Body of pancreas (tissue), 4 donors: ENCODE results near the gene PTPA. TPM values are rescaled to one million over a fixed set of nuclear protein-coding genes. Genes with fewer than 3 reads are reported as not detected.

ENCODE experiments used
- ATAC-seq: fragments of 150-250 bp; one replicate; pipeline ENCODE4 v1.9.1; 2016
- DNase-seq, 4 donors: peaks; one replicate each; pipeline ENCODE4 v3.0.0-alpha.2; 2019
- H3K27ac ChIP-seq, 4 donors: fragments of 200-600 bp; sonication (generic); 1 replicate in 3 of 4; 2 replicates in 1 of 4; pipeline versions ENCODE4 v1.5.1 to v1.6.1; 2016 to 2019; ENCODE audit warnings: mild to moderate bottlenecking in 1 of 4, mixed read lengths in 1 of 4, moderate library complexity in 1 of 4
- H3K27me3 ChIP-seq, 2 donors: fragments of 200-600 bp; sonication (generic); one replicate each; pipeline ENCODE4 v1.6.0; 2016; ENCODE audit warnings: mild to moderate bottlenecking in 1 of 2
- H3K36me3 ChIP-seq, 2 donors: fragments of 200-600 bp; sonication (generic); replicated peaks in 1 of 2; 2 replicates each; pipeline ENCODE4 v1.5.1; 2016; ENCODE audit warnings: low read depth in 2 of 2; ENCODE audit not compliant: insufficient read depth in 1 of 2
- H3K4me1 ChIP-seq: fragments of 200-600 bp; sonication (generic); one replicate; pipeline ENCODE4 v1.6.0; 2016
- H3K4me3 ChIP-seq, 2 donors: fragments of 200-600 bp; sonication (generic); 1 replicate in 1 of 2; 2 replicates in 1 of 2; pipeline ENCODE4 v1.5.1; 2016 to 2019
- H3K9me3 ChIP-seq, 3 donors: fragments of 200-600 bp; sonication (generic); 1 replicate in 2 of 3; 2 replicates in 1 of 3; pipeline ENCODE4 v1.5.1; 2016
- POLR2A ChIP-seq, 3 donors: fragments of 450-650 bp; IDR thresholded peaks; one replicate each; pipeline ENCODE4 v1.6.1; 2016; ENCODE audit warnings: antibody characterized with exemption in 3 of 3, mild to moderate bottlenecking in 2 of 3
- WGBS, 2 donors: methylation state at CpG; one replicate each; pipeline ENCODE4 v1.1.5; 2017; 5-methylcytosine and 5-hydroxymethylcytosine counted together
- intact Hi-C: fragments of 100-400 bp; cut with DNase I; formaldehyde crosslinking; loops from one replicate; pipeline ENCODE4 v1.15.1; 2023
- total RNA-seq, 2 donors: library from RNA; depleted of rRNA; stranded (reverse); fragments of >200 nt; gene quantifications; one replicate each; pipeline ENCODE4 v1.1.0, GENCODE V29; 2016
- TF ChIP-seq, protein P1 (sequence below), 7 experiments: fragments of 450-650 bp in 4 of 7; fragments of 200-600 bp in 3 of 7; sonication (generic) in 3 of 7; IDR thresholded peaks; one replicate each; pipeline ENCODE4 v1.5.1; 2016 to 2019; ENCODE audit warnings: antibody characterized with exemption in 7 of 7

Gene PTPA
- total RNA-seq, 2 donors from 2014 or later = 32.7 to 52.1 TPM

DNA sequence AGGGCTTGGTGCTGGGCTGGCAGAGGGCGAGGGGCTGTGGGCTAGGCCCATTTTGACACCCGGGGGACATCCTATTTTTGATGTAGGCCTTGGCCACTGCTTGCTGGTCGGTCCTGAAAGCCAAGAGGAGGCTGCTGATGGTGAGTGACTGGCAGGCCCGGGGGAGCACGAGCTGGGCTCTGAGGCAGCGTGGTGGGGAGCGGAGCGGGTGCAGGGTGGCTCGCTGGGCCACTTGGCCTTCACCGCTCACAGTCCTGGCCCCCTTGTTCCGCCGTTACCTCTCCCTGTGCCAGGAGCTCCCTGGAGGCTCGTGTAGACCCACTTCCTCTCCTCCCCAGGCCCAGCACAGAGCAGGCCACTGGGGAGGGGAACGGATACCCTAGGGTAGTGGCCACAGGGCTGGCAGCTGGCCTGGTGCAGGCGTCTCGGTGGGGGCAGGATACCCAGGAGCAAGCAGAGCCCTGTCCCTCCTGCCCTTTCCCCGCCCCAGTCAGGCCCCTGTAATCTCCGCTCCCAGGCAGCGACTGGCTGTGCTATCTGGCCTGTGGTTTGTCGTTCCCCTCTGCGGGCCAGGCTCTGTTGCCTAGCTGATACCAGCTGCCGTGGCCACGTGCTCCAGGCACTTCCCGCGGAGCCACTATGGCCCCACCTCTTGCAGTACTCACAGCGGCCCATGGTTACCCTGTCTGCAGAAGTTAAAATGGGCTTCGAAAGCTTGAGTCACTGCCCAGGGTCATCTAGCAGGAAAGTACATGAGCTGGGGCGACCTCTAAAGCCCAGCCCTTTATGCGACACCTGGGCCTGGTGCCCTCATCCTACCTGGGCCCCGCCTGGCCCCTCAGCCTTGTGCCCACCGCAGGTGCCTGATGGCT, 42.0 kb upstream of the PTPA start:
- H3K27me3 ChIP-seq = no peaks in the 10 kb centered on the region
- no peak overlapping the region for H3K4me3 ChIP-seq
- 55 to 85% methylated on average over 16 to 31 of the region's 31 CpGs for WGBS, 2 donors
- H3K4me1 ChIP-seq = no peaks in the 10 kb centered on the region
- no peaks in the 10 kb centered on the region for H3K9me3 ChIP-seq
- DNase-seq (peak; percentile 34 to 82 (median 79)), ATAC-seq (peak; percentile 45)
- peak overlapping the region; percentile 9 to 56 (median 20) for H3K27ac ChIP-seq
- H3K36me3 ChIP-seq = peaks cover 0 to 3% of the 10 kb centered on the region in 2 donors
- TF ChIP-seq POLR2A (IDR thresholded peaks at IDR 0.05) = peak in 1 of 3 donors; percentile 19
- TF ChIP-seq, protein P1, sequence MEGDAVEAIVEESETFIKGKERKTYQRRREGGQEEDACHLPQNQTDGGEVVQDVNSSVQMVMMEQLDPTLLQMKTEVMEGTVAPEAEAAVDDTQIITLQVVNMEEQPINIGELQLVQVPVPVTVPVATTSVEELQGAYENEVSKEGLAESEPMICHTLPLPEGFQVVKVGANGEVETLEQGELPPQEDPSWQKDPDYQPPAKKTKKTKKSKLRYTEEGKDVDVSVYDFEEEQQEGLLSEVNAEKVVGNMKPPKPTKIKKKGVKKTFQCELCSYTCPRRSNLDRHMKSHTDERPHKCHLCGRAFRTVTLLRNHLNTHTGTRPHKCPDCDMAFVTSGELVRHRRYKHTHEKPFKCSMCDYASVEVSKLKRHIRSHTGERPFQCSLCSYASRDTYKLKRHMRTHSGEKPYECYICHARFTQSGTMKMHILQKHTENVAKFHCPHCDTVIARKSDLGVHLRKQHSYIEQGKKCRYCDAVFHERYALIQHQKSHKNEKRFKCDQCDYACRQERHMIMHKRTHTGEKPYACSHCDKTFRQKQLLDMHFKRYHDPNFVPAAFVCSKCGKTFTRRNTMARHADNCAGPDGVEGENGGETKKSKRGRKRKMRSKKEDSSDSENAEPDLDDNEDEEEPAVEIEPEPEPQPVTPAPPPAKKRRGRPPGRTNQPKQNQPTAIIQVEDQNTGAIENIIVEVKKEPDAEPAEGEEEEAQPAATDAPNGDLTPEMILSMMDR (IDR thresholded peaks at IDR 0.05) = peak in 3 of 7 experiments; percentile 21 to 30 (median 26)
- intact Hi-C loops = no loop called here

DNA sequence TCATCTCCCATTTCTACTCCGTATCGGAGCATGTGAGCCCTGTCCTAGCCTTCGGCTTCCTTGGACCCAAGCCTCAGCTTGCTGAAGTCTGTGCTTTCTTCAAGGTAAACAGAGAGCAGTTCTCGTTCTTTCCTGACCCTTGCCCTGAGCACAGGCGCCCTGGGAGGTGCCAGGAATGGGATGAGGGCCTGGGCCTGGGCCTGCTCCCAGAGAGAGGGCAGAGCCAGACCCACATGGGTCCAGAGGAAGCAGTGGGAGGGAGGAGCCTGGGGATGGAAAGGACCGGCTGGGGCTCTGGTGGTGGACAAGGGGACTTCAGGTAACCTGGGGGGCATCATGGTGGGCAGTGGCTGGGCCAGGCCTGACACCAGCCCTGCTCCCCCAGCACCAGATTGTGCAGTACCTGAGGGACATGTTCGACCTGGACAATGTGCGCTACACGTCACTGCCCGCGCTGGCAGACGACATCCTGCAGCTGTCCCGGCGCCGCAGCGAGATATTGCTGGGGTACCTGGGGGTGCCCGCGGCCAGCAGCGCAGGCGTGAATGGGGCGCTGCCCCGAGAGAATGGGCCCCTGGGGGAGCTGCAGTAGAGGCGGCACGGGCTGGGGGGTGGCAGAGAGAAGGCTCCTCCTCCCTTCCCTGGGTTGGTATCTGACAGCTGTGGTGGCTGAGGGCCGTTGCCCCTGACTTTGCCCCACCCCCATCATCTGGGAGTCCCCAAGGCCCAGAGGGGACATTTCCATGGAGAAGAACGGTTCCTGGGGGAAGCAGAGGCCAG, 41.2 kb upstream of the PTPA start:
- no peaks in the 10 kb centered on the region for H3K9me3 ChIP-seq
- ATAC-seq (no peak), DNase-seq (no peak)
- no peaks in the 10 kb centered on the region for H3K4me1 ChIP-seq
- no peak overlapping the region for H3K4me3 ChIP-seq
- WGBS, 2 donors = 79 to 81% methylated on average over 6 to 26 of the region's 26 CpGs
- TF ChIP-seq, protein P1 (IDR thresholded peaks at IDR 0.05) = no peak
- TF ChIP-seq POLR2A (IDR thresholded peaks at IDR 0.05) = no peak
- intact Hi-C loops = no loop called here
- peaks cover 0 to 3% of the 10 kb centered on the region in 2 donors for H3K36me3 ChIP-seq
- peak overlapping the region in 2 of 4 donors; percentile 30 to 52 for H3K27ac ChIP-seq
- H3K27me3 ChIP-seq = no peaks in the 10 kb centered on the region

DNA sequence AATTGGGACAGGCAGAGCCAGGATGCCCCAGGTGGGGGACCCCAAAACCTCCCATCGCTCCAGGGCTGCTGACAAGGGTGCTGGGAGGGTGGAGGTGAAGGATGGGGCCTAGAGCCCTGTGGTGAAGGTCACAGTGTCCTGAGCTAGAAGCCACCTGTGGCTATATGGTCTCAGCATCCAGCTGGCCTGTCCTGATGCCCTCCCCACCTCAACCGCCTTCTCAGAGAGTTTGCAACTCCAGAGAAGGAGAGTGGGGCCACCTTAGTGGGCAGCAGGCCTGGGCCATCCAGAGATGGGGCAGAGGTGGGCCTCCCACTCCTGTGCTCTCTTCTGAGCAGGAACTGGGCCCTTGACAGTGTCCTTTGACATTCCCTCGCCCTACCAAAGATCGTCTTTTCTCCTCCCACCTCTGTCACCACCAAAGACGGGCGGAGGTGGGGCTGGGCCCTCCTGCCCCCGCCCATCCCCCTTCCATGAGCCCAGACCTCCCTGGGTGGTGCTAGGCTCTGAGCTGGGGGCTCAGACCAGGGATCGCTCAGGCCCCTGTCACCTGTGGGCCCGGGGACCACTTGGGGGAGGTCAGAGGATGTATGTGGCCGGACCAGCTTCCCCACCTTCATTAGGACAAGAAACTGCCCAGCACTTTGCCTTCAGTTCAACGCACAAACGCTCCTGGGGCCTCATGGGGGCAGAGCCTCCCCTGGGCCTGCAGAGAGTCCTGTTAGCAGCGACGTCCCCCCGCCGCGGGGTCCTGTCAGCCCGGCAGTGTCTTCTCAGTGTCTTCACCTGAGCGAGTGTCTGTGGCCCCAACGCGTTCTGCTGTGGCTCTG, 40.3 kb upstream of the PTPA start:
- H3K27me3 ChIP-seq = no peaks in the 10 kb centered on the region
- 74 to 84% methylated on average over 7 to 18 of the region's 21 CpGs for WGBS, 2 donors
- ATAC-seq = no peak
- no peak overlapping the region for H3K27ac ChIP-seq
- H3K4me3 ChIP-seq = no peak overlapping the region
- H3K9me3 ChIP-seq = no peaks in the 10 kb centered on the region
- H3K4me1 ChIP-seq = no peaks in the 10 kb centered on the region
- DNase-seq = no peak
- TF ChIP-seq POLR2A (IDR thresholded peaks at IDR 0.05) = no peak
- TF ChIP-seq, protein P1 (IDR thresholded peaks at IDR 0.05) = no peak
- H3K36me3 ChIP-seq = no peaks in the 10 kb centered on the region
- intact Hi-C loops = no loop called here

DNA sequence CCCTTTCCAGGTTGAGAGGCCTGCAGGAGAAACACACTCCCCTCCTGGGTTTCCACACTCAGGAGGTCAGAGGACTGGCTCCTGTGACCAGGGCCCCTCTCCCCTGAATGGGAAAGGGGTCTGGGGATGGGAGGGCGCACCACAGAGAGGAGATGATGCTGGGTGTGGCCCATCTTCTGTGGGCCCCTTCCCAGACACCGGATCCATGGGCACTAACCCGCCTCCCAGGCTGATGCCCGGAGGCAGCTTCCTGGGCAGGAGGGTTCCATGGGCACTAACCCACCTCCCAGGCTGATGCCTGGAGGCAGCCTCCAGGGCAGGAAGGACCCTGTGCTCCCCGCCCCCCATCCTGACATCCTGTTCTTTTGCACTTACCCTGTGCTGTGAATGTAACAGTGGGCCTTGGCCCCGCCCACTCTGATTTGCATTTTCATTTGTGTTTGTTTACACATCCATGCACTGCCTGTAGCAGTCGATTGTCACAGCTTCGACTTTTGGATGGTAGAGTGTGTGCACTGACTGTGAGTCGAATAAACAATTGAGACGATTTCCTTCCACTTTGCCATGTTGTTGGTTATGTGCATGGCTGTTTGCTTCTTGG, 39.6 kb upstream of the PTPA start:
- ATAC-seq = no peak

More for the DNA sequence above, 39.6 kb upstream of the PTPA start:
- Histone ChIP-seq H3K4me1 (no peaks in the 10 kb centered on the region), H3K36me3 (no peaks in the 10 kb centered on the region), H3K9me3 (no peaks in the 10 kb centered on the region), H3K4me3 (no peak overlapping the region), H3K27me3 (no peaks in the 10 kb centered on the region), H3K27ac (no peak overlapping the region)
- no peak for DNase-seq
- TF ChIP-seq POLR2A (IDR thresholded peaks at IDR 0.05) = no peak
- TF ChIP-seq, protein P1 (IDR thresholded peaks at IDR 0.05) = no peak
- WGBS, 2 donors = 68 to 75% methylated on average over 8 to 10 of the region's 10 CpGs
- intact Hi-C loops = no loop called here
